Dedifferentiated amniotic fluid mesenchymal stem cell (primary cell): ENCODE measurements around the gene TRAPPC10.

Experiments
- DNase-seq: peaks from one replicate; pipeline ENCODE4 v3.0.0-alpha.2; 2016; ENCODE audit errors: extremely low spot score

The TRAPPC10 gene

GRCh38 chr21:44029460-44030087 lies 17.5 kb downstream of the TRAPPC10 start:
- DNase-seq, result no peak

GRCh38 chr21:44035244-44035643 lies 23.1 kb downstream of the TRAPPC10 start:
- no peak for DNase-seq

- no peak for DNase-seq
Measured at GRCh38 chr21:44038063-44038462, 26.0 kb downstream of the TRAPPC10 start.

DNA sequence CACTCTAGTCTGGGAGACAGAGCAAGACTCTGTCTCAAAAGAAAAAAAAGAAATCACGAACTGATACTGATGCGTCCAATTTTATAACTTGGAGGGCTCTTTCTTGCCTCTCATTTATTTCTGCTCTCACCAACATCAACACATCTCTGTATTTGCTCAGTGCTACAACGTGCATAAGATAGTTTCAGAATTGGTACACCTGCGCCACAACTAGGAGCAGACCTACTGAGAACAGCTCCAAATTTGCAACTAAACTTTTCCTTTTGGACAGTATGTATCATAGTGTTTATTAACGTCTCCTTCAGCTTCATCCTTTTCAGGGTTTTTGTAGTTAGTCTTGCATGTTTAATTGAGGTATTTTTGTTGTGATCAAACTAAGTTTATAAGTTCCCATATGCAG lies 27.7 kb downstream of the TRAPPC10 start:
- no peak for DNase-seq

DNA sequence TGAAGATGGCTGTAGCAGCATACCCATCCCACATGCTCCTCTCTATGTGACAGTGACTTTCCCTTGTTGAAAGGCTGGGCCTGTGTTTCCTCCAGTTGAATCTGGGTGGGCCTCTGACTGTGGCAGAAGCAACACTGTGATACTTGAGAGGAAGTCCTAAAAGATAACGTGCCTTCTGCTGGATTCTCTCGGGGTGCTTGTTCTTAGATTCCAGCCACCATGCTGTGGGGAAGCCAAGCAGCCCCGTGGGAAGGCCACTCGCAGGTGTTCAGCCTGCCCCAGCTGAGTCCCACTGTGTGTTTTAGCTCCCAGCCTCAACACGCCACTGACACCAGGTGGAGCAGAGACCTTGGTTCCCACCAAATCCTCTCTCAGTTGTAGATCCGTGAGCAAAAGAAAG lies 31.5 kb downstream of the TRAPPC10 start:
- no peak for DNase-seq

DNA sequence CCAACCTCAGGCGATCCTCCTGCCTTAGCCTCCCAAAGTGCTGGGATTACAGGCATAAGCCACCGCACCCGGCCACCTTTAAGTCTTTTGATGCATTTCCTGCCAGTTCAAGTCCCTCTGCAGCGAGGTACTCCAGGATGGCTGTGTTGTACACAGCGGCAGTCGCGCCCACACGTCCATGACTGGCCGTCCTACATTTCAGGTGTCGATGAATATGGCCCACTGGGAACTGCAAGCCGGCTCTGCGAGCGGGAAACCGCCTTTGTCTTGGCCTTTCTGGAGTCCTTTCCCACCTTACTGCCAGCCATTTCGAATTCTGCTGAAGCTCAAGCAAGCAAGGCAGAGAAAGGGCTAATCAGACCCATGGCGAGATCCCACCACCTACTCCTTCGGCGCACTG lies 34.6 kb downstream of the TRAPPC10 start:
- DNase-seq, result no peak

GRCh38 chr21:44047996-44048560 lies 36.0 kb downstream of the TRAPPC10 start:
- DNase-seq, result no peak

DNA sequence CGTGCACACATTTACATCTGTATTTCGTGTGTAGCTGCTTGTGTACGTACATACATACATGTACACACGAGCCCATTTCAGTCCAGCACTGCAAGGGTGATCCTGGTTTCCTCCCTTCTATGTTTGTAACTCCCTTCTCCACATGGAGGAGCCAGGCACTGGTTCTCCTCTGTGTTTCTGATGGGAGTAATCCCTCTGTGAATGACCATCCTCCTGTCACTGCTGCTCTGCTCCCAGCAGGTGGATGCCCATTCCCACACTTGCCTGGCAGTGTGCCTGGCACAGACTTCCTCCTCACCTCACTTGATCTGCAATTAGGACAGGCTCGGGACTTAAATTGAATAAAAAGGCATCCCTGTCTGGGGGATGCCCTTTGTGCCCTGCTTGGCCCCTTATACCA lies 37.1 kb downstream of the TRAPPC10 start:
- no peak for DNase-seq

DNA sequence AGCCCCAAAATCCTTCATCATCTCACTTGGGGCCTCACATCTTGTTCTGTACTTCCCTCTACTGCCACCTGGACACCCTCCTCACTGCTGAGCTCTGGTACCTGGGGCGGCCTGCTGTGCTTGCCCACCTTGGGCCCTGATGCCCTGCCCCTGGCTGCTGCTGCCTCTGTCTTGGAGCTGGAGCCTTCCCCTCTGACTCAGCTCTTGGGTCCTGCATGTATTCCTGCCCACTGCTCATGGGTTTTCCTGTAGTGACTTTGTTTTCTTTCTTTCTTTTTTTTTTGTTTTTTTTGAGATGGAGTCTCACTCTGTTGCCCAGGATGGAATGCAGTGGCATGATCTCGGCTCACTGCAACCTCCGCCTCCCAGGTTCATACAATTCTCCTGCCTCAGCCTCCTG lies 37.5 kb downstream of the TRAPPC10 start:
- DNase-seq, result no peak

GRCh38 chr21:44050276-44050675 lies 38.2 kb downstream of the TRAPPC10 start:
- no peak for DNase-seq

DNA sequence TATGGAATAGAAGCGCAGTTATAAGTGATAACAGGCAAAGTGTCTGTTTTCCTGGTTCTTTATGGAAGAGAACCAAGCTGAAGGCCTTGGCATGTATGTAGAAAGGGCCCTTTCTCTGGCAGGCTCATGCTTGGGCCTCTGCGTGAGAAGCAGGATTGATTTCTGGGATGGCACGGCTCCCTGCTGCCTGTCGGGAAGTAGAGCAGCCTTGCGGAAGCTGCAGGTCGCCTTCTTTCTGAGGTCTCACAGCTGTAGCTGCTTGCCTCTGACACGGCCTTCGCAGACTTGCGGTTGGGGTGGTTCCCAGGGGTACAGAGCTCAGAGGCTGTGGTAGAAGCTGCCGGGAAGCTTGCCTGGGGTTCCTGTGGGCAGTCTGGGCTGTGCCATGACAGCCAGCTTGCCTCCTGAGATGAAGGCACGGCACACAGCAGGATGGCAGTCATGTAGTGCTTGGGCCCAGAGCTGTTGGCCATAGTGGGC lies 39.4 kb downstream of the TRAPPC10 start:
- DNase-seq, result no peak

- no peak for DNase-seq
Measured at GRCh38 chr21:44052071-44052829, 40.1 kb downstream of the TRAPPC10 start.

DNA sequence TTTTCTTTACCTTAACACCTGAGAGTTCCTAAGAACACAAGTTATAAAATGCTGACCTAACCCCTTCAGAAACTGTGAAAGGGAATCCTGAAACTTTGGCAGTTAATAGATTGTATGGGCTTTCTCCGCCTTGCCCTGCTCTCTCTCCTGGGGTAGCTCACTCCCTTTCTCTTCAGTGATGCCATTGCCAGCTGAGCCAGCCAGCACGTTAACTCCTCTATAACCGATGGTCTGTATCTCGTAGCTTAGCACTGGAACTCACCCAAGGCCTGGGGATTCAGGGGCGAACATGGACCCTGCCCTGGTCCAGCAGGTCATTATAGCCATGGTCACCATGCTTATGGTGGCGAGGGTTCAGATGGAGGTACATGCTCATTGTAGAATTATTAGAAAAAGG lies 40.7 kb downstream of the TRAPPC10 start:
- DNase-seq, result no peak

DNA sequence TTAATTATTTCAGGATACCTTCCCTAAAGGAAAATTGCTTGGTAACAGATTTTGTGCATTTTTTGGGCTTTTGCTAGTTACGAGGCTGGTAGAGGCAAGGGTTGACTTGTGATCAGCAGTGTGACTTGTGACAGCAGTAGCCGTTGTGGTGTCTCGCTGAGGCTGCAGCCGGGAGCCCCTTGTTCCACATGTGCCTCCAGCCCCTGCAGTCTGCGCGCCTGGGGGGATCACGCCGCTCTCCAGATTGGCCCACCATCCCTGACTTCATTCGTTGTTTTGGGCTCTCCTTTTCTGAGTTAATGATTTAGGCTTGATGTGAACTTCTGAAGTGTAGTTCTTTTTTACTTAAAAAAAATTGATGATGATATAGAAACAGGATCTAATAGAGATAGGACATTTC lies 41.5 kb downstream of the TRAPPC10 start:
- DNase-seq, result no peak

- DNase-seq, result peak; percentile 24
Measured at GRCh38 chr21:44054710-44055109, 42.6 kb downstream of the TRAPPC10 start.

- no peak for DNase-seq
Measured at GRCh38 chr21:44057055-44057454, 44.9 kb downstream of the TRAPPC10 start.

GRCh38 chr21:44057960-44058651 lies 46.0 kb downstream of the TRAPPC10 start:
- DNase-seq, result no peak

- DNase-seq, result no peak
Measured at GRCh38 chr21:44058652-44058964, 46.5 kb downstream of the TRAPPC10 start.

DNA sequence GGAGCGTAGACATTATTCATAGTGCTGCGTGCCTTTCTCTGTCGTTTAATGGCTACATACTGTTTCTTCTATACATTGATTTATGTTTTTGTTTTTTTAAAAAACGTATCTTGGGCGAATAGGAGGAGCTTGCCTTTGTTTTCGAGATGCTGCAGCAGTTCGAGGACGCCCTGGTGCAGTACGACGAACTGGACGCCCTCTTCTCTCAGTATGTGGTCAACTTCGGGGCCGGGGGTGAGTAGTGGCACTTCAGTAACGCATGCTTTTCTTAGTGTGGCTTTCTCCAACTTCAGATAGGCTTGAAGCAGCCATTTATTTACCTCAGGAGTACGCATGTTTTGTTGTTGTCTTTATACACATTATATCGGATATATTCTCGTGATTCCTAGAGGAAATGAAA lies 46.9 kb downstream of the TRAPPC10 start:
- no peak for DNase-seq

DNA sequence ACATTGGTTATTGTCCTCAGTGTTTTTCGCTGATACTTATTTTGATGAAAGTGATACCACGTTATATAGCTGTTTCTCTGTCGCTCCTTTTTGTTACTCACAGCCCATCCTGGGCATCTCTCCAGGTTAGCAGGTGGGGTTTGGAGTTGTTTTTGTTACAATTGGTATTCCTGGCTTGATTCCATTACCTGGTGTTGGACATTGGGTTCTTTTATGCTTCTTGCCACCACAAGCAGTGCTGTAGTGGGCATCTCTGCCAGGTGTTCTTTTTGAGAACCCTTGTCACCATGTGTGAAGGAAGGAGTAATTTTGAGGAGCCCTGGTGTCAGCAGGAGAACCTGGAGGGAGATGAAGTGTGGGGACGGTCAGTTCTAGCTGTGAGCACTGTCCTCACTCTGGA lies 47.6 kb downstream of the TRAPPC10 start:
- no peak for DNase-seq

GRCh38 chr21:44062380-44062779 lies 50.3 kb downstream of the TRAPPC10 start:
- no peak for DNase-seq

DNA sequence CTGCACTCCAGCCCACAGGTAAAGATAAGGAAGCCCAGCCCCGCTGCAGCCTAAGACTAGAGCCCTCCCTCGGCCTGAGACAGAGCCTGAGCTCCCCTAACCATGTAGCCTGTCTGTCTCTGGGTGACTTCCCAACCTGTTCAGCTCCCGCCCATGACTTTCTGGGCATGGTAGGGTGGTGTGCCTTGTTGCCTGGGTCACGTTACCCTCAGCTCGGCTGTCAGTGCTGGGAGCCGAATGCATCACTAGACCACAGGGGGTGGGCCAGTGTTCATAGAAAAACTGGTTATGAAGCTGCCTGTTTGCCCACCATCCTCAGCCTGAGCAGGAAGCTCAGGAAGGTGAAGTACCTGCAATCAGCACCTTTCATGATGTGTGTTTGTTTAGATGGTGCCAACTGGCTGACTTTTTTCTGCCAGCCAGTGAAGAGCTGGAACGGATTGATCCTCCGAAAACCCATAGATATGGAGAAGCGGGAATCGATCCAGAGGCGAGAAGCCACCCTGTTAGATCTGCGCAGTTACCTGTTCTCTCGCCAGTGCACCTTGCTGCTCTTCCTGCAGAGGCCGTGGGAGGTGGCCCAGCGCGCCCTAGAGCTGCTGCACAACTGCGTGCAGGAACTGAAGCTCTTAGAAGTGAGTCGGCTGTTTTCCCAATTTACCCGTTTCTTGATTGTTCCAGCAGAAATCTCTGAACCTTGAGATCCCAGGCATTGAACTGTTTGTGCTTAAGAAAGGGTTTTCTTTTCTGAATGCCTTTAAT lies 51.2 kb downstream of the TRAPPC10 start:
- DNase-seq, result no peak
